GM18498 (cell line): ENCODE results near the gene FERMT2.
"Not testable (repeated sequence)": the region's sequence is repeated elsewhere in the genome, so short reads cannot be mapped to it uniquely, and the experiment has no call there.

ENCODE experiments used
- ATAC-seq: cut with Tn5 transposase; IDR thresholded peaks from one replicate; pipeline ENCODE4 v1.9.1; 2021; ENCODE audit warnings: mild to moderate bottlenecking, moderate library complexity; ENCODE audit not compliant: unreplicated experiment

FERMT2 gene

GRCh38 chr14:52868911-52869618 lies 81.8 kb downstream of the FERMT2 start:
- no peak for ATAC-seq

DNA sequence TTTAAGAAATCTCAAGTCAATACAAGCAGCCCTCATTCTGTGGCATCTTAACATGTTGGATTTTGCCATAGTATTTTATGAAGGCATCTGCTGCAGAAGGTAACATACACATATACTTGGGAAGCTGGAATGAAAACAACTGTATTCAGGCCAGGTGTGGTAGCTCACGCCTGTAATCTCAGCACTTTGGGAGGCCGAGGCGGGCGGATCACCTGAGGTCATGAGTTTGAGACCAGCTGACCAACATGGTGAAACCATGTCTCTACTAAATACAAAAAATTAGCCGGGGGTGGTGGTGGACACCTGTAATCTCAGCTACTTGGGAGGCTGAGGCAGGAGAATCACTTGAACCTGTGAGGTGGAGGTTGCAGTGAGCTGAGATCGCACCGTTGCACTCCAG lies 86.0 kb downstream of the FERMT2 start:
- ATAC-seq: not testable (repeated sequence)

DNA sequence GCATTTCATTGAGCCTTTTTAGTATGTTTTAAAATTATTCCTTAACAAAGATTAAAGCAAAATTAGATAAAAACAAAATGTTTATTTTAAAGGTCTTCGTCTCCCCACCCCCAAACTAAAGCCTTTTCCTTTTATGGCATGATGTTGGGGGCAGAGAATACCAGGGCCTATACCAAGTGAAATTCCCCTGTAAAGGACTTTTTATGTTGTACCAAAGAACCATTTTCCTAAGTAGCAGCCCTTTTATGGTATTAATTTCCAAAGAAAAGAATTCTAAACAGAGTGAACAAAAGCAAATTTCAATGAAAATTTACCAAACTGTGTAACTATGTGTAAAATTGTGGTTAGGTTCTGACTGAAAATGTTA lies 87.5 kb downstream of the FERMT2 start:
- no peak for ATAC-seq

DNA sequence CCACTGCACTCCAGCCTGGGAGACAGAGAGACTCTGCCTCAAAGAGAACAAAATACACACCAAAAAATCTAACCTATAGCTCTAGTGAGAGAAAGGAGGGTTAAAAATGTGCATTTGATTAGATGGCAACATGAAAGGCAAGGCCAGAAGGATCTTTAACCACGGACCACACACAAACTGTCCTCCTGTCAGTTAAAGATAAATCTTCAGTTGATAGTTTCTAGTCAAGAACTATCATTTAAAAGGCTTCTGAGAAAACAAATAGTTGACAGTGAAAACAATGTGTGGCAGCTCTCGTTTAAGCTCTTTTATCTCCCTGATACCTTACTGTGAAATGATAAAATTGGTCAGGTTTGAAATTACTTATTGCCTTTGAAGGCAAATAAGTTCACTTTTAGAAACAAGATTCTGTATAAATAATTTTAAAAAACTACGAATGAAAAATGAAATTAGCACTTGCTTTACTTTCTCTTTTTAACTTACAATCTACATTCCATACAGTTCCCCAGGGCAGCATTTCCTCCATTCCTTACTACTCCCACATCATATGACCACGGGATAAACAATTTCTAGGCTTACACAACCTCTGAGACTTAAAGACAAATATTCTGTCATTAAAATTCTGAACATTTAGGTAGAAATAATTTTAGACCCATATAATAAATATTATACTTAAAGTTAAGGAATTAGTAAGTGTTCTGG lies 88.1 kb downstream of the FERMT2 start:
- no peak for ATAC-seq

DNA sequence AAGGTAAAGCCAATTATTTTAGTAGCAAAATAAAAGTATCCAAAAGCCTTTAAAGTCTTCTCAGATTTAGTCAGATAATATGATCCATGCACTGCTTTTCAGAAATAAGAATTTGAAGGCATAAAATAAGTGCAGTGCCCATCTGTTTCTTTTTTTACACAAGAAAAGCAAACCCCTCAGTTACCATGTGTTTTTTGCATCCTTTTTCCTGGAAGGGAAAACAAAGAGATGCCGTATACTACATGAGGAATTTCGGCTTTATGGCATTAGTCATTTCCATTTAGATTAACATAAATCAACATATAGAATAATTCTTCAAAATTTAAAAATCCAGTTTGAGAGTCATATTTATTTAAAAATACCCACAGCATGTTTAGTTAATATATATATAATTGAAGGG lies 89.4 kb downstream of the FERMT2 start:
- no peak for ATAC-seq

- no peak for ATAC-seq
Observed at GRCh38 chr14:52860910-52861309, 89.9 kb downstream of the FERMT2 start.

GRCh38 chr14:52860209-52860608 lies 90.6 kb downstream of the FERMT2 start:
- no peak for ATAC-seq

GRCh38 chr14:52856139-52856538 lies 94.7 kb downstream of the FERMT2 start:
- ATAC-seq: no peak

DNA sequence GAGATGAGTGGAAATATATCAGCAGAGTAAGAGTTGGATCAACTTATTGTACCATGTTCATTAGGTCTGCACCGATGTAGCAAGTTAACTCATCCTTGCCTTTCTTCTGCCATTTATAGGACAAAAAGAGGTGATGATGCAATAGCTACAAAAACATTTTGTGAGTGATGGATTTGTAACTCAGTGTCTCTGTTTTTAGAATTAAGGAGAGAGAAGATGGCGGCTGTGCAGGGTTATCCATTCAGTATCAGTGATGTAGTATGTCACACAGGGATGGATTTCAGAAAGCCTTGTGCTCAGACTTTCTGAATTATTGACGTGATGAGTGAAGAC lies 97.4 kb downstream of the FERMT2 start:
- ATAC-seq: no peak

DNA sequence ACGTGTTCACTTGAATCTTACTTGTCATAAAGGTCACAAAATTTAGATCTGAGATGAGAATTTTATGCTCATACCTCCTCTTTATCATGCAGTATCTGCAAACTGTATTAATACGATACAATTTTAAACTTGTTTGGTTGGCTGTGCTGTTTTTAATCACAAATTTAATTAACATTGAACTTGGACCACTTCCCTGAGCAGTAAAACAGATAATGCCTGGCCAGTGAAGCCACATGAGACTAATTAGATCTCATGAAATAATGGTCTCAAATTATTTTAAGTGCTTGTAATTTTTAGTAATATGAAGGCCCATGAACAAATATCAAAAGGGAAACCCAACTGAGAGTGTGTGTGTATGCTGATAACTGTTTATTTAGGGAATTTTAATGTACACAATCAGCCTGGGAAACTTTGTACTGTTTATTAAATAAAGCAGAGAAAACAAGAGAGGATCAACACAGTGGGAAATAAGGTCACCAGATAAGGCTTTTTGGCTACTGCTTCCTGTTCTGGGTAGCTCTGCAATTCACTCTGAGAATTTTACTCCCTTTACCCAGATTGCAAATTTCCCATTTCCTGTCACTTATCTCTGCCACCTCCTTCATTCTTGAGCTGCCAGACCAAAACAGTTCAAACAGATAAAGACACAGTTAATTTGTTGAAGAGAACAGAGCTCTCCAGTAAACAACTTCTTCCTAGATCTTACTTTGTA lies 97.9 kb downstream of the FERMT2 start:
- no peak for ATAC-seq

DNA sequence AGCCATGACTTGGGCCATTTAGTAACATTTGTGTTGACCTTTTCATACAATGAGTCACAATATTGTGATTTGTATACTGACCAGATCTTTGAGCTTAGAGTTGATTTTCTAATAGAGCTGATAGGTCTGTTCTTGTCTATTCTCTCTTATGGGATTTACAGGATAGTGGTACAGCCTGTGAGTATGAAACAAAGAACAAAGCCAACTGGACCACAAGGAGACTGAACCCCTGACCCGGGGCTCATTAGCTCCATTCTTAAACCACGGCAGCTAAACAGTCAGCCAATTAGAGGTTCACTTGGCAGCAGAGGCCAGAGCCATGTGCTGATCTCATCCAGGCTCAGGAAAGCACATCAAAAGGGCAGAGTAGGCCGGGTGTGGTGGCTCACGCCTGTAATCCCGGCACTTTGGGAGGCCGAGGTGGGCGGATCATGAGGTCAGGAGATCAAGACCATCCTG lies 100.4 kb downstream of the FERMT2 start:
- ATAC-seq: no peak

GRCh38 chr14:52848626-52849025 lies 102.2 kb downstream of the FERMT2 start:
- ATAC-seq: no peak

DNA sequence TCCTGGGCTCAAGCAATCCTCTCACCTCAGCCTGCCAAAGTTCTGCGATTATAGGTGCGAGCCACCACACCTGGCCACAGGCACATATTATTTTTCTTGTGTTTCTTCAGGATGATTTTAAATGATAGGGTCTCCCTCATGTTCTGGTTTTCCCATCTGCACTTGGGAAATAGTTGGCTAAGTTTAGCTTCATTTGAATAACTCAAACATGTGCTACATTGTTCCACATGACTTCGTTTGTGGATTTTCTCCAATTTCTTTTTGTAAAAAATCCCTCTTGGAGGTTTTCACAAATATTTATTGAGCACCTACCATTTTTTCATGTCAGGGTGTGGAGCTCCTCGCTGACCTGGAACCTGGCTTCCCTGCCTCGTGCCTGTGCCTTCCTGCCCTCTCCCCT lies 104.3 kb downstream of the FERMT2 start:
- no peak for ATAC-seq

GRCh38 chr14:52845081-52845480 lies 105.8 kb downstream of the FERMT2 start:
- no peak for ATAC-seq

DNA sequence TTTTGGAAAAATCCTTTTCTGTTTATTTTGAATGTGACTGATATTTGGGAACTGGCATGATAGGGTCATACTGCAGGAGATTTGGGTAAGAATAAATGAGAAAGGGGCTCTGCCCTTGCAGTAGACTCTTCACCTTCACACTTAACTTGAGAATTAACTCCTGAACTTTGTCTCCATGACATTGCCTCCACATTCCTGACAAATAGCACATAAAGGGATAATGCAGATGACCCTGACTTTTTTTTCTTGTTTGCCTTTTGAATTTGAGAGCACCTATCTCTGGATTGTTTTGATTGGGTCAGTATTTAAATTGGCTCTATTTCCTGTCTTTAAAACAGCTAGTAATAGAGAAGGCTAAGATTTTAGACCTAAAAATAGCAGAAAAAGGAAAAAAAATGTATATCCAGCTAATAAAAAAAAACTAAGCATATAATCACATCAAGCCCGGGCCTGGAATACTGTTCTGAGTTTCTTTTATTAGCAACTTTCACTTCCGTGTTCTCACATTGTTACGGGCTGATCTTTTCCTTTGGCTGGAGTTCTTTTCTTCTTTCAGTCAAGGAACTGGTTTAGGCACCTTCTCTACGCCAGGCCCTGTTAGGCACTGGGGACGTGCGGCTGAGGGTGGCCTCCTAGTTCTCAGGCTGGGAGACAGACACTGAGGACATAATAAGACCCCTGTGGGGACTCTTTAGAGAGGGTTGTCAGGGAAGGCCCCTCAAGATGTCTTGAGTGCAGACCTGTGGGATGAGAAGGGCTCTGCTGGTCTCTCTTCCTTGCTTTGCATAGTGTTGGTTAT lies 106.4 kb downstream of the FERMT2 start:
- no peak for ATAC-seq

DNA sequence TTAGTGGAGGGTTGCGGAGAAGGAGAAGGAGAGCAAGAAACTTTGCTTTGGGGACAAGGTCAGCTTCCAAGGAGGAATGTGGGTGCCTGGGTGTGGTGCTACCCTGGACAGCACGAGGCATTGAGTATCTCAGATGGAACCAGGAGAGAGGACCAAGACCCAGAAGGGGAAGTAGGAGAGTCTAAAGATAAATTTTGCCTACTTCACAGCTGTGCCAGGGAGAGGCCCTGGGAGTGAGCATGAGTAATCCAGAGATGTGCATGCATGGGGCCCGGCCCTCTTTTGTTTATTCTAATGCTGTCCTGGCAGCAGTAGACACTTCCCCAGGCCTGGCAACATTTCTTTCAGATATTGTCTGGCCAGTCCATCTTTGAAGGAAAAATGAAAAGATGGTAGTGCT lies 110.0 kb downstream of the FERMT2 start:
- no peak for ATAC-seq

DNA sequence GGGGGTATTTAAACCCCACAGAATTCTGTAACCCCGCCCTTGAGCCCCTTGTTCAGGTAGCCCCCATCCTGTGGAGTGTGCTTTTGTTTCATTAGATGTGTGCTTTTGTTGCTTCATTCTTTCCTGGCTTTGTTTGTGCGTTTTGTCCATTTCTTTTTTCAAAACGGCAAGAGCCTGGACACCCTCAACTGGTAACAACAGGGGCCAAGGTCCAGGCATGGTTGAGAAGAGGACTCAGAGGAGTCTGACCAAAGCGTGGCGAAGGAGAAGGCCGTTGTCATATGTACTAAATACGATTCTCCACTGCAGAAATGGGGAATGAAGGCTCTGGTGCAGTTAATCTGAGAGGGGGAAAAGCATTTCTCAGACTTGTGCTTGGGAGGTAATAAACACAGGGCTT lies 113.4 kb downstream of the FERMT2 start:
- ATAC-seq: no peak

GRCh38 chr14:52836063-52836462 lies 114.8 kb downstream of the FERMT2 start:
- no peak for ATAC-seq

DNA sequence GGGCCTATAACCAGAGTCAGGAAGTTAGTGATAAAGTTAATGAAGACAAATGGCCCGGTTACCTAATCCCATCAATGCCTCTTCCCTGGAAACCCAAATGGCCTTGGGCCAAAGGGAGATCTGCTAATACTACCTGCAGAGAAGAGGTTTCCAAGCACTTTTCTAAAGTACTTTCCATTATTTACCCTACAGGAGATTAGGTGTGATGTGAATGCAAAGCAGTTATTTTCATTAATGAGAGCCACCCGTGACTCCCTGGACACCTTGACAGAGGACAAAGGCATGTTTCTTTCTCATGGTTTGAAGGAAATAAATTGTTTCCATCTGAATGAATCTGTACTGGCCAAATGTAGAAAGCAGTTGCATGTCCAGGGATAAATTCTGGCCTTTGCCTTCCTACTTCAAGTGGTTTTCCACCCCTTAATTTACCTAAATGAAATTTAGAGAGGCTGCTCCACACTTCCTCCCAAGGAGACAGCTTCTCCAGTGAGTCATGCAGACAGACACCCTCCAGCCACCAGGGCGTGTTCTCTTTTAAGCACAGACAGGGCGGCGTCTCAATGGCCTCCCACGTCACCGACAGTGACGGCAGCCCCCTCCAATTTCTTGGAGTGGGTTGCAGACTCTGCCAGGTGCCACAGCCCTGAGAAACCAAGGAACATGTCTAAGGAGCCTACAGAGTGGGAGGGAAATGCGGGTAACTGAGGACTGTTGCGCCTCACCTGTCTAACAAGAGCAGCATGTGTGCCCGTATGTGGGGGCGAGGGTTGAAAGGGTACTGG lies 115.5 kb downstream of the FERMT2 start:
- no peak for ATAC-seq

- ATAC-seq: no peak
Observed at GRCh38 chr14:52834440-52834842, 116.4 kb downstream of the FERMT2 start.

GRCh38 chr14:52833891-52834290 lies 117.0 kb downstream of the FERMT2 start:
- ATAC-seq: no peak
